Iris pigment epithelial cell (primary cell): ENCODE measurements around the gene FIS1.
"Not testable (repeated sequence)": the region's sequence is repeated elsewhere in the genome, so short reads cannot be mapped to it uniquely, and the experiment has no call there.

Source experiments
- DNase-seq: peaks from one replicate; pipeline ENCODE4 v3.0.0-alpha.2; 2011; ENCODE audit warnings: low read depth

The FIS1 gene

GRCh38 chr7:101244375-101245146 is at the start of gene FIS1:
Gene FIS1, minus strand, starts transcription at chr7:101245081. Its CDS starts 77 bp downstream, at chr7:101245004.
- DNase-seq, result peak; percentile 90

DNA sequence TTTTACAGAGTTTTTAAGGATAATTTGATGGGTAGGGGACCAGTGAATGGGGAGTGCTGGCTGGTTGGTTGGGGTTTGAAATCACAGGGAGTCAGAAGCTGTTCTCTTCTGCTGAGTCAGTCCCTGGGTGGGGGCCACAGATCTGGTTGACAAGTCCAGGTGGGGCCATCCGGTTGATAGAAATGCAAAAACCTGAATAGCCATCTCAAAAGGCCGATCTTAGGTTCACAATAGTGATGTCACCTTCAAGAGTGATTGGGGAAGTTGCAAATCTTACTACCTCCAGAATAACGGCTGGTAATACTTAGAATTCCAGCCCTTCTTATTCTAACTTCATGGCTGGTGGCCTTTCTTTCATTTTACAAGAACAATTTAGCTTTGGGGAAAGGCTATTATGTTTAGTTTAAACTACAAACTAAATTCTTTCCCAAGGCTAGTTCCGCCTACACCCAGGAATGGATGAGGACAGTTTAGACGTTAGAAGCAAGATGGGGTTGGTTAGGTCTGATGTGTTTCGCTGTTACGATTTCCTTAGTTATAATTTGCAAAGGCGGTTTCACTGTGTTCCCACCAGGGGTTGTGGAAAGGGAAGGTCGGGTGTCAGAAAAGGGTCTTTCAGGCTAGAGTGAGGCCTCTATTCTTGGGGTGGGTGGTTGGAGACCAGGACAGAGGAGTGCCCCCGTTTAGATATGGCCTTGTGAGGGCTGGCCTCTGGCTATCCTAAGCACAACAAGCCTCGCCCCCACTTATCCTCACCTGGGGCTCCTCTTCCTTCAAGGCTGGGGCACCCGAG is 49.4 kb upstream of the FIS1 start:
- DNase-seq, result no peak

DNA sequence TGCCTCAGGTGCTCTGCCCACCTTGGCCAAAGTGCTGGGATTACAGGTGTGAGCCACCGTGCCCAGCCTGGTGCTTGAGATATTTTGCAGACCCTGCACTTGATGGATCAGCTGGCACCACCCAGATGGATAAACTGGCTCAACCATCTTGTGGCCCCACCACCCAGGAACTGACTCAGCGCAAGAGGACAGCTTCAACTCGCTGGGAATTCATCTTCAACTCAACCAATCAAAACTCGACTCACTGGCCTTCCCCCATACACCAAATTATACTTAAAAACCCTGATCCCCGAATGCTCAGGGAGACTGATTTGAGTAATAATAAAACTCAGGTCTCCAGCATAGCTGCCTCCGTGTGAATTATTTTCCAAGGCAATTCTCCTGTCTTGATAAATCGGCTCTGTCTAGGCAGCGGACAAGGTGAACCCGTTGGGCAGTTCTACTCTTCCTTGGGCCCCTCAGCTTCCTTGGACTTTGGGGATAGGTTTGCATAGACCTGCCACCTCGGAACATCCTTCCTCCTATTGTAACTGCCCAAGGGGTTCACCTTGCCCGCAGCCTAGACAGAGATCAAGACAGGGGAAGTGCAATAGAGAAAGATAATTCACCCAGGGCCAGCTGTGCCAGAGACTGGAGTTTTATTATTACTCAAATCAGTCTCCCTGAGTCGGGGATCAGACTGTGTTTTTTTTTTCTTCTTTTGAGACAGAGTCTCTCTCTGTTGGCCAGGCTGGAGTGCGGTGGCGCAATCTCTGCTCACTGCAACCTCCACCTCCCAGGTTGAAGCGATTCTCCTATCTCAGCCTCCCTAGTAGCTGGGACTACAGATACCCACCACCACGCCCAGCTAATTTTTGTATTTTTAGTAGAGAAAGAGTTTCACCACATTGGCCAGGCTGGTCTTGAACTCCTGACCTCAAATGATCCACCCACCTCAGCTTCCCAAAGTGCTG is 48.5 kb upstream of the FIS1 start:
- DNase-seq, result not testable (repeated sequence)

GRCh38 chr7:101292566-101292965 is 47.7 kb upstream of the FIS1 start:
- DNase-seq, result not testable (repeated sequence)

DNA sequence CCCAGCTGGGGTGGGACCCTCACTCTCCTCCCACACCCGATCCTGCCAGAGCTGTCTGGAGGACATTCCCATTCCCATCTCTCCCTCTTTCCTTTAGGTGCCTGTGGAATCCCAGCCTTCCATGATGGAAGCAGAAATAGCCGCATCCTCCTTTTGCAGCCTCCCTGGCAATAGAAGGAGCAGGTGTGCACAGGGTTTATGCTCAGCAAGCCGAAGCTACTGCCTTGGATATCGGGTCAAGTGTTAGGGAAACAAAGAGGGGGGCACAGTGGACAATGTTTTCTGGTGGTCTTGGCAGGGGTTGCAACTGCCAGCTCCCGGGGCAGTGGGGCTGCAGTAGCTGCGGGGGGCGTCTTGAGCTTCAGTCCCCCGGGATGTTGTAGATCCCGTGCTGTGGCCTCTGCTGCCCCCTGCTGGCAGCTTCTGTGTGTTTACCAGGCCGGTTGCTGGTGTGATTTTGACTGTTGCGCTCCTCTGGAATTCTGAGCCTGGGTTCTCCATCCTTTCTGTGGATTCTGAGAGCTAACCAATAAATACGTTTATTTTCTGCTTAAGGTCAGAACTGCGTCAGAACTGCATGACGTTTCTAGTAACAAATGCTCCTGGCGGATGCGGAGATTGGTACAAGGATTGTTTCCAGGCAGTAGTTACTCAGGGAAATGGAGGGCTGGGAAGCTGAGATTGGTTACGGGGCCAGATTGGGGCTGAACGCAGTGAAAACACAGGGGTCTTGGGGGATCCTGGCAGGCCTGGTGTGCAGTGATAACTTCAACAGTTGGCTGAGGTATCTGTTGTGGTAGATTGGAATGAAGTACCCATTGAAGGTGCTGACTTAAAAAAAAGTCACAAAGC is 45.5 kb upstream of the FIS1 start:
- peak; percentile 14 for DNase-seq

GRCh38 chr7:101289687-101290086 is 44.8 kb upstream of the FIS1 start:
- DNase-seq, result not testable (repeated sequence)

- no peak for DNase-seq
Measured at GRCh38 chr7:101288439-101288838, 43.6 kb upstream of the FIS1 start.

GRCh38 chr7:101287032-101287431 is 42.2 kb upstream of the FIS1 start:
- no peak for DNase-seq

GRCh38 chr7:101285880-101286279 is 41.0 kb upstream of the FIS1 start:
- not testable (repeated sequence) for DNase-seq

DNA sequence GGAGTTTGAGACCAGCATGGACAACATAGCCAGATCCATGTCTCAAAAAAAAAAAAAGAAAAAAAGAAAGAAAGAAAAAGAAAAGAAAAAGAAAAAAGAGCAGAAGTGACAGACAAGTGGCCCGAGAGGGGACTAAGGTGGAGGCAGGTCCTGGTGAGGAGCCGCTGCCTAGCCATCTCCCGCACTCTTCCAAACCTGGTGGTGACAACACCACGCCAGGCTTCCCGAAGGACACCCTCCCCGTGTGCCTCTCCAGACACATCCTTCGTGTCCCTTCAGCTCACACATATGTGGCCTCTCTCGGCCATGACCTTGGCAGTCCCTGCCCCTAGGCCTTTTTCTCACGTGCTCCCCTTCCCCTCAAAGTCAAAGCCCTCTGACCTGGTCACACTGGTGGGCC is 40.3 kb upstream of the FIS1 start:
- no peak for DNase-seq

DNA sequence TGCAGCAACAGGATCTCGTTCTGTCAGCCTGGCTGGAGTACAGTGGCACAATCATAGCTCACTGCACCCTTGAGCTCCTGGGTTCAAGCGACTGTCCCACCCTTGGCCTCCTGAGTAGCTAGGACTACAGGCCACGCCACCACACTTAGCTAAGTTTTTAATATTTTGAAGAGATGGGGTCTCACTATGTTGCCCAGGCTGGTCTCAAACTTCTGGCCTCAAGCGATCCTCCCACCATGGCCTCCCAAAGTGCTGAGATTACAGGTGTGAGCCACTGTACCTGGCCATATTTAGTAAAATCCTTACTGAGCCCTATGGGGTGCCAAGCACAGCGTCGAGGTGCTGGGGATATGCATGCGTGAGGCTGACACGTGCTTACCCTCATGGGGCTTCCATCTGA is 36.0 kb upstream of the FIS1 start:
- not testable (repeated sequence) for DNase-seq

- DNase-seq, result no peak
Measured at GRCh38 chr7:101278461-101279292, 33.8 kb upstream of the FIS1 start.

DNA sequence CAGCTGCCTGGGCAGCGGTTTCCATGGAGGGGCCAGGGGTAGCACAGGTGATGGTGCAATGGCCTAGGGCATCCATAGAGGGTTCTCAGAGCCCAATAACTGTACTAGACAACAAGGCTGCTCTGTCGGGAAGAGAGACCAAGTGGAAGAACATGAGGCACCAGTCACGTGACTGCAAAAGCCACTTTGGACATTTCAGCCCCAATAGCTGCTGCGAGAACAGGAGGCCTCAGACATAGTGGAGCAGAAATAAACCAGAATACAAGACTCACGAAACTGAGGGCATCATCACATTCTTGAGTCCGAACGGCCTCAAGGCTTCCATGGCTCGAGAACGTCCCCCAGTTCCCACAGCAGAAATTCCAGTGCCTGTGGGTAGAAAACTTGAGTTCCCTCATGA is 32.3 kb upstream of the FIS1 start:
- DNase-seq, result no peak

DNA sequence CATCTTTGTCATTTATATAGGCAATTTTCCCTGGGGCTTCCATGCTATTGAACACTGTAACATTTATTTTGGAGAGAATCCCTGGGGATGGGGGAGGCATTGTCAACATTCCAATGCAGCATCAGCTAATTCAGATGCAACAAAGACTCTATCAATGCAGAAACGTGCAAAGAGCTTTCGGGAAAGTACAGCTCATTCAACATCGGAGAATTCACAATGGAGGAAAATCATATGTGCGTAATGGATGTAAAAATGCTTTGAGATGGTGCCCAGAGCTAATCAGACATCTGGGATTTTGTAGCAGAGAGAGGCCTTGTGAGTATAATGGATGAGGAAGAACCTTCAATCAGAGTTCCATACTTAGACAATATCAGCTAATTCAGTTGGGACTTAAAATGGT is 28.3 kb upstream of the FIS1 start:
- DNase-seq, result no peak

- no peak for DNase-seq
Measured at GRCh38 chr7:101271021-101271420, 26.1 kb upstream of the FIS1 start.

GRCh38 chr7:101269664-101270063 is 24.8 kb upstream of the FIS1 start:
- DNase-seq, result no peak

GRCh38 chr7:101265622-101266516 is 21.0 kb upstream of the FIS1 start:
- DNase-seq, result no peak

GRCh38 chr7:101264102-101264706 is 19.3 kb upstream of the FIS1 start:
- DNase-seq, result peak; percentile 26

DNA sequence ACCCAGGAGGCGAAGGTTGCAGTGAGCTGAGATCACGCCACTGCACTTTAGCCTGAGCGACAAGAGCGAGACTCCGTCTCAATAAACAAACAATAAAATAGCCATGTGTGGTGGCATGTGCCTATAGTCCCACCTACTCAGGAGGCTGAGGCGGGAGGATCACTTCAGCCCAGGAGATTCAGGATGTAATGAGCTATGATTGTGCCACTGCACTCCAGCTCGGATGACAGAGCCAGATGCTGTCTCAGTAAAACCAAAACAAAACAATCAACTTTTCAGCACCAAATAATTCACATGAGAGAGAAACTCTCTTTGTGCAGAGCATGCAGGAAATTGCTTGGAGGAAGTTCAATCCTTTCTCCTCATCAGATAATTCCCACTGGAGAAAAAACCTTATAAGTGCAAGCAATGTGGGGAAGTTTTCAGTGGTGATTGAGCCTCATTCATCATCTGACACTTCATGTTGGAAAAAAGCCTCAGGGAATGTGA is 13.4 kb upstream of the FIS1 start:
- DNase-seq, result no peak
